Measurements from ENCODE around the gene ERMP1. TPM values are rescaled to one million over a fixed set of nuclear protein-coding genes. Genes with fewer than 3 reads are reported as not detected.

Gene ERMP1
- polyA plus RNA-seq, 2 of the 4 experiments (the other 2 are of a cell fraction), result 22.5 to 53.4 TPM

GRCh38 chr9:5787220-5787619 is 45.7 kb downstream of the ERMP1 start:
- ATAC-seq (no peak; a peak in 1 of 6 replicates), DNase-seq (ENCODE audit: low read depth in 1 of 2, low spot score in 1 of 2) (no peak), FAIRE-seq (no peak)
- Histone ChIP-seq H3K9me3 (peaks cover 9% of the 10 kb centered on the region; the same call in 2 of the 3 replicates), H3K27ac (no peak overlapping the region), H3K4me1 (peaks cover 14% of the 10 kb centered on the region), H3K4me2 (no peak overlapping the region), H3K4me3 (no peak overlapping the region)
- WGBS (ENCODE audit: missing lambda C conversion rate), result 84% methylated on average over 2 of the region's 2 CpGs
- ChIA-PET POLR2A (no interaction called here), CTCF (interaction anchor here (0.7 to 2.0 kb wide), 3 partner anchors 11 to 601 kb away, joined by 3 to 6 read pairs (median 4); no protein-coding TSS in a partner anchor)
- TF ChIP-seq JUNB (IDR thresholded peaks at IDR 0.05), result no peak
- TF ChIP-seq SREBF2 (IDR thresholded peaks at IDR 0.05), result no peak
- TF ChIP-seq USF2 (IDR thresholded peaks at IDR 0.05), result no peak
- no peak for TF ChIP-seq TFCP2L1 (CRISPR knock-in tag; IDR thresholded peaks at IDR 0.05)
- no peak for TF ChIP-seq HMGXB4 (CRISPR knock-in tag; IDR thresholded peaks at IDR 0.05; ENCODE audit: borderline replicate concordance)
- TF ChIP-seq REST (IDR thresholded peaks at IDR 0.05), result no peak
- no peak for TF ChIP-seq NFE2L2 (conservative IDR thresholded peaks at IDR 0.05; ENCODE audit: low read length)
- no peak for TF ChIP-seq JUN (IDR thresholded peaks at IDR 0.05)
- TF ChIP-seq KDM1A (IDR thresholded peaks at IDR 0.05; ENCODE audit: low read depth), result no peak
- TF ChIP-seq MAFK (IDR thresholded peaks at IDR 0.05; ENCODE audit: partially characterized antibody), result no peak
- no peak for TF ChIP-seq RFX5 (IDR thresholded peaks at IDR 0.05)
- no peak for TF ChIP-seq CEBPB (IDR thresholded peaks at IDR 0.05)
- TF ChIP-seq ESRRA (IDR thresholded peaks at IDR 0.05; ENCODE audit: borderline replicate concordance, low read length), result no peak
- no peak for TF ChIP-seq TP53 (CRISPR knock-in tag; IDR thresholded peaks at IDR 0.05)

DNA sequence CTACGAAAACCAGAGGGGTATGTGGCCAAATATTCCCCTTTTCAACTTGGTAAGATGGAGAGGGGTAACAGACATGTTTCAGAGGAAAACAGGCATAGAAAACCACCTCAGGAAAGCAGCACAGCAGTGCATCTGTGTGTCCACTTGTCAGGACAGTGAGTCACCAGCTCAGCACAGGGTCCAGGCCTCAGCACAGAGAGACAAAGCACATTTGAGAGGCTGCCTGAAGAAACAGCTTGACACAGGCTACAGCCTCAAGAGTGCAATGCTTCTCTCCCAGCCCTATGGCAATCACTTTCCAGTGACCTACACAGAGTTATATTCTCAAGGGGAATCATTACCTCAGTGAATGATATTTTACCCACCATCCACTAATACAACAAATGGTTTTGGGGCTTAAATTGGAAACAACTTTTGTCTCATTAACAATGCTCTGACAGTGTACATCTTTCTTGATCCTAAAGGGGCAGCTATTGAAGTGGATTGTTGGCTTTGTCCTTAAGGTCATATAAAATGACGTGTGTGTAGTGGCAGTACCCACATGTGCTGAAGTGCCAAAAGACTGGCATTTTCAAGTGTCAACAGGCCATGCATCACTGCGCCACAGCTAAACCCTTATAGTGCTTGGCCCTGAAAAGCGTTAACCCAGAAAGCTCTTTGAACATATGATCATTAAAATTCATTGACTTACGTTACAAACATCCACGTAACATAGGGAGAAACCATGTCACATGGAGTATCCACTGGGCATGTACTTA is 46.4 kb downstream of the ERMP1 start:
- ATAC-seq, result peak; percentile 67 to 72; a peak in 5 of 6 replicates
- ChIA-PET CTCF (interaction anchor here (1.4 to 1.5 kb wide), 2 partner anchors 12 to 13 kb away, joined by 4 read pairs; no protein-coding TSS in a partner anchor), POLR2A (no interaction called here)
- 90% methylated on average over 6 of the region's 6 CpGs for WGBS (ENCODE audit: missing lambda C conversion rate)
- peaks cover 10% of the 10 kb centered on the region; the same call in 2 of the 3 replicates for H3K9me3 ChIP-seq
- TF ChIP-seq TP53 (CRISPR knock-in tag; IDR thresholded peaks at IDR 0.05) (no peak), EHMT2 (IDR thresholded peaks at IDR 0.05; ENCODE audit: low read depth) (no peak), NR3C1 (IDR thresholded peaks at IDR 0.05) (no peak), CHD4 (IDR thresholded peaks at IDR 0.05; ENCODE audit: borderline replicate concordance) (no peak), BHLHE40 (IDR thresholded peaks at IDR 0.05; ENCODE audit: low read depth, low read length) (no peak), REST (IDR thresholded peaks at IDR 0.05) (no peak), KDM5A (IDR thresholded peaks at IDR 0.05) (no peak)
- TF ChIP-seq, protein P1, sequence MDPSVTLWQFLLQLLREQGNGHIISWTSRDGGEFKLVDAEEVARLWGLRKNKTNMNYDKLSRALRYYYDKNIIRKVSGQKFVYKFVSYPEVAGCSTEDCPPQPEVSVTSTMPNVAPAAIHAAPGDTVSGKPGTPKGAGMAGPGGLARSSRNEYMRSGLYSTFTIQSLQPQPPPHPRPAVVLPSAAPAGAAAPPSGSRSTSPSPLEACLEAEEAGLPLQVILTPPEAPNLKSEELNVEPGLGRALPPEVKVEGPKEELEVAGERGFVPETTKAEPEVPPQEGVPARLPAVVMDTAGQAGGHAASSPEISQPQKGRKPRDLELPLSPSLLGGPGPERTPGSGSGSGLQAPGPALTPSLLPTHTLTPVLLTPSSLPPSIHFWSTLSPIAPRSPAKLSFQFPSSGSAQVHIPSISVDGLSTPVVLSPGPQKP (IDR thresholded peaks at IDR 0.05; ENCODE audit: low read depth, low read length), result no peak
- TF ChIP-seq, protein P2, sequence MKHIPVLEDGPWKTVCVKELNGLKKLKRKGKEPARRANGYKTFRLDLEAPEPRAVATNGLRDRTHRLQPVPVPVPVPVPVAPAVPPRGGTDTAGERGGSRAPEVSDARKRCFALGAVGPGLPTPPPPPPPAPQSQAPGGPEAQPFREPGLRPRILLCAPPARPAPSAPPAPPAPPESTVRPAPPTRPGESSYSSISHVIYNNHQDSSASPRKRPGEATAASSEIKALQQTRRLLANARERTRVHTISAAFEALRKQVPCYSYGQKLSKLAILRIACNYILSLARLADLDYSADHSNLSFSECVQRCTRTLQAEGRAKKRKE (CRISPR knock-in tag; IDR thresholded peaks at IDR 0.05; ENCODE audit: low read depth), result no peak
- DNase-seq (ENCODE audit: low read depth in 1 of 2, low spot score in 1 of 2), result no peak
- H3K4me1 ChIP-seq, result peaks cover 14% of the 10 kb centered on the region
- FAIRE-seq, result no peak
- H3K4me3 ChIP-seq, result no peak overlapping the region
- H3K4me2 ChIP-seq, result no peak overlapping the region
- no peak overlapping the region for H3K27ac ChIP-seq
